Activated CD4-positive, alpha-beta T cell treated with anti-CD3 and anti-CD28 coated beads, Interleukin-2, amount 50 U/mL, for 48 hours (primary cell): ENCODE results near the gene CPED1.

Source experiments
- DNase-seq, 2 experiments: peaks; one replicate each; pipeline ENCODE4 v3.0.0-alpha.2; 2020

Gene CPED1

DNA sequence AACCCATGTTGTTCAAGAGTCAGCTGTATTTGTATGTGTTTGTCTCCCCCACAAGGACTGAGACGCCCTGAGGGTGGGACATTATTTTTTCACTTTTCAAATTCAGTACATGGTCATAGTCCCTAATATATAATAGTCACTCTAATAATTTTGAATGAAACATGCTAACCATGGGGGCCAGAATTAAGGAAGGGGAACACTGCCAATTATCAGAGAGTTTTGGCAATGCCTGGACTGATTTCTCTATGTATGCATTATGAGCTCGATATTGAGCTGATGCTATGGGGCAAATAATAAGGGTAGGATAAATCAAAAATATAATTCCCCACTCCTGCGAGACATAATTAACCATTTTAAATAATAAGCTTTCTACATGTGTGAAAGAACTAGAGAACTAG lies 87.4 kb downstream of the CPED1 start:
- DNase-seq = no peak

DNA sequence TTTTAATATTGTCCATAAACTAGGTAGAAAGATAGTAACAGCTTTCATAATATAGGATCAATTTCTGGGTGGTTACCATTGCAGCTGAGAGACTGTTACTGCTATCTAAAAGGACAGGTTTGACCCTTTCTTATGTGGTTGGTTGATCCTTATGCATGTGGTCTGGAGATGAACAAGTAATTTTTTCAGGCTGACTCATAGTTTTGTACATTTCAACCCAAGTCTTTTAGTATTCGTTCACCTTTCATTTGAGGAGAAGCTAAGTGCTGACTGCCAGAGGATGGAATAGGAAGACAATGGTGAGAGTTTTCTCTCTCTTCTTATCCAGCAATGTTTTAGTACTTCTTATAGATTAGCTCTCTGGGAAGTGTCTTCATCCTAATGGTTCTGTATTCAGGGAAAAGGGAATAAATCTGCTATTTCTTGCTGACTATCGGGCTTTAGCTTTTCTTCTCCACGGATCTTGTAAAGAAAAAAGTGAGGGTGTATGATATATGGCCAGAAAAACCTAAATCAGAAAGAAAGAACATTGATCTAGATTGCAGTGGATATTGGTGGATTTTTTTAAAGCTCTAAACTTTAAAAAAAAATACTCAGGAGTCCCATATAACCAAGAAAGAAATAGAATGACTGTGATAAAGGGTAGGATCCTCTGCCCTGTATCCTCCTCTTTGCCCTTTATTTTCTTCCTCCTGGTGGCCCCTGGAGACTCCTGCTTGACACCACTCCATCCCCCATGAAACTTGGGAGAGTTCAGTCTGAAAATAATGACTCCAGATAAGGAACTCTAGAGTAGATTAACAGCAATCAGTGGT lies 88.0 kb downstream of the CPED1 start:
- no peak for DNase-seq

DNA sequence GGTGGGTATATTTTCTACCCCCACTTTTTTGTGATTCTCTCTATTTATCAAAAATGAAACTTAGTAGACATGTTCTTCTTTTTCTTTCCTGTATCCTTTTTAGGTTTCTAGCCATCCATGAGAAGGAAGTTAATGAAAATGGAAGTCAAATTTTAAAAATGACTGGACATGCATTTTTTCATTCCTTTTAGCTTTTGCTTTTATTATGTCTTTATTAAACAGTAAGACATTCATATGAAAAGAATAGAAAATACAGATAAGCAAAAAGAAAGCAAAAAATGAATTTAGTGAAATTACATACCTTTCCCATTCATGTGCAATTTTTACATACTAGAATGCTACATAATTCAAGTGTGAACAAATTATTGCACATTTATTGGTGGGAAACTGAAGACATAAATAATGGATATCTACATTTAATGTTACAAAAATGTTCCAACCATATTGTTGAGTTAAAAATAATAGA lies 88.7 kb downstream of the CPED1 start:
- no peak for DNase-seq

DNA sequence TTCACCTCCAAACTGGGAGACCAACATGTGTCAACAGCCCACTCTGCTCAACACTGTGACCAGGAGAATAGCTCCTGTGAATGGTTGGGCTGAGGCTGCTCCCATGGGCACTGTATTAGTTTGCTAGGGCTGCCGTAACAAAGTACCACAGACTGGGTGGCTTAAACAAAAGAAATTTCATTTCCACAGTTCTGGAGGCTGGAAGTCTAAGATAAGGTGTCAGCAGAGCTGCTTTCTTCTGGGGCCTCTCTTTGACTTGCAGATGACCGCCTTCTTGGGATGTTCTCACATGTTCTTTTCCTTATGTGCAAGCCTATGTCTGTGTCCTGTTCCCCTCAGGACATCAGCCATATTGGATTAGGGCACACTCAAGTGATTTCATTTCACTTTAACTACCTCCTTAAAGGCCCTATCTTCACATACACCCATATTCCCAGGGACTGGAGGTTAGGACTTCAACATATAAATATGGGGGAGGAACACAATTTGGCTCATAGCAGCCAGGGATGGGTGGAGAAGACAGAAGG lies 90.3 kb downstream of the CPED1 start:
- DNase-seq = no peak

DNA sequence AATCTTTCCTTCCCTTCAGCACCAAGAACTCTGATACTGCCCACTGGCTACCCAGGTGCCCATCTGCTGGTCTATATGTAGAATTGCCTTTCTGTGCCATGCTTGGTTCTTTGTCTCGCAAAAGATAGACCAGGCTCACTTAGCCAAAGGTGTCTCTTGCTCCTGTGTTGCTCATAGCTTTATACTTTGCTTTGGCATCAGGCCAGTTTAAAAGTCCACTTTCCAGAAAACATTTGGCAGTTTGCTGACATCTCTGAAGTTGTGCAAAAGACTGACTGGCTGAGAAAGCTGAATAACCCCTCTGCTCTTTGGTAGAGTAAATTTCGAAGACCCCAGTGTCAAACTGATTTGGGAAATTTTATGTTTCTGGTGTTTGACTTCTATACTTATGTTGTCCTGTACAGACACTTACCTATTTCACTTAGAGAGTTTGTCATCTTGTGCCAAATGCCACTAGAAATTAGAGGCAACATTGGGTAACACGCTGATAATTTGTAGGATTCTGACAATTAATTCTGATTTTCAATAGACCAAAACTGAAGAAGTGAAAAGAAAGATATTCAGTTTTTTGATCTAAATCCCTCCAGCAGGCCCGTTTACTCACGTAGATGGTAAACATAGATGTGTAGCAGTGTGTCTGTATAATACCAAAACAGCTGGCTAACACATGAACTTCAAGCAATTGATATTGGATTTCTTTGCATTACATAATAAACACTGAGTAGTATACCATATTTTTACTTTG lies 91.1 kb downstream of the CPED1 start:
- no peak for DNase-seq

DNA sequence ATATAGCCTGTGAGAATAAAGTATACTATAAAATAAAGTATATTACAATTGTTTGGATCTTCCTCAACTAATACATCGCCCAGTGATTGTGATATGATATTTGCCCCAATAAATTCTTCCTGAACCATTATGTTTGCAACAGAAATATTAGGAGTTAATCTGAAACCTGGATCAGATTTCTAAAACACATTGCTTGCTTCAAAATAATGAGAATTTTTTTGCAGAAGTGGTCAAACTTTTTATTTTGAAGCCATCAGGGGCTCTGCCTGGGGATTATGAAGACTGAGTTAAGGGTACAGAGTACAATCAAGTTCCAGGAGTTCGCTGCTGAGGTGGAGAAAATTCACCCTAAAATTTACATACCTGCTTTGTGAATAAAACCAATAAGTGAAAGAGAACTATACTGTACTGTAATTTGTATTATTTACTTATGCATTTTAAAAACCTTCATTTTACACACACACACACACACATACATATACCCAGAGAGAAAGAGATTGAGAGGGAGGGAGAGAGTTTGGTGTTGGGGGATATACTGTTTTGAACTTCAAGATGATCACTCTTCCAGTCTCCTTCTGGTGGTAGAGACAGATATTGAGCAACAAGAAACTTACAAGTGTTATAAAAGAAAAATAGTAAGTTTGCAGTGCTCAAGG lies 91.9 kb downstream of the CPED1 start:
- DNase-seq = no peak

DNA sequence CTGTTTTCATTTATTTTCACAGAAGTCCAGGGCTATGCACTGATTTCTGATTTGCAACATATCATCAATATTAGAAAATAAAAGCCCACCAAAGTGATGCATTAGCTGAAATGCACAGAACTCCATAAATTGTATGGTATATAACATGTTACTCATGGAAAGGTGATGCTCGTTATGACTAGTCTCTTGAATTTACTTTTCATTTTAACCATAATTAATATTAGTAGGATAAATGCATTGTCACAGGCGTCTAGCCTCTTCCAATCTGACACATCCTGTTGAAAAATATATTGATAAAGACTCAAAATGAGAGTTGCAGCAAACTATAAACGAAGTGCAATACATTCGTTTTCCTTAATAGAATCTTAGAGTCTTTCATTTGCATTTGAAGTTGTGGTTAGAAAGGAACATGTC lies 92.4 kb downstream of the CPED1 start:
- DNase-seq = no peak

DNA sequence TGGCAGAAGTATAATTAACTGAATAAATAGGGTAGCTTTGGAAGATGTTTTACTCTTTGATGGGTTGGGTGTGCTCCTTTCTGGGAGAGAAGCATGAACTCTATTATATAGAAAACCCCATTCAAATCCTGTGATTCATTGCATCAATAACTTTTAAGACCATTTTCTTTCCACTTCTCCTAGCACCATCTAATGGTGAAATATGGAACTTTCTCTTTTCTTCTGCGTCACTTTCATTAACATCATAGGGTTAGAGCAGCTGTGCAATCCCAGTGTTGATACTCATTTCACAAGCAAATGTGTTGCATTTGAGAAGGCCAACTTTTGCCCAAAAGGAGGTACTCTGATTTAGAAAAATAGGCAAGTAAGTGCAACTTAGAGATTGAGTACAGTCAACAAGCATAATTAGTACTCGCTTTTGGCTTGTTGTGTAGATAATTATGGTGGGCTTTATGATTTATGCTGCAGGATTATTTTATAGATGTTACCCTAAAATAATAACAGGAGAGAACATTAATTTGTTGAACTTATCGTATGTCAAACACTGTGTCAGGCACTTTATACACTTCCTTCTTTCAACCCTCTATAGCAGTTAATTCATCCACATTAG lies 92.9 kb downstream of the CPED1 start:
- DNase-seq = no peak

DNA sequence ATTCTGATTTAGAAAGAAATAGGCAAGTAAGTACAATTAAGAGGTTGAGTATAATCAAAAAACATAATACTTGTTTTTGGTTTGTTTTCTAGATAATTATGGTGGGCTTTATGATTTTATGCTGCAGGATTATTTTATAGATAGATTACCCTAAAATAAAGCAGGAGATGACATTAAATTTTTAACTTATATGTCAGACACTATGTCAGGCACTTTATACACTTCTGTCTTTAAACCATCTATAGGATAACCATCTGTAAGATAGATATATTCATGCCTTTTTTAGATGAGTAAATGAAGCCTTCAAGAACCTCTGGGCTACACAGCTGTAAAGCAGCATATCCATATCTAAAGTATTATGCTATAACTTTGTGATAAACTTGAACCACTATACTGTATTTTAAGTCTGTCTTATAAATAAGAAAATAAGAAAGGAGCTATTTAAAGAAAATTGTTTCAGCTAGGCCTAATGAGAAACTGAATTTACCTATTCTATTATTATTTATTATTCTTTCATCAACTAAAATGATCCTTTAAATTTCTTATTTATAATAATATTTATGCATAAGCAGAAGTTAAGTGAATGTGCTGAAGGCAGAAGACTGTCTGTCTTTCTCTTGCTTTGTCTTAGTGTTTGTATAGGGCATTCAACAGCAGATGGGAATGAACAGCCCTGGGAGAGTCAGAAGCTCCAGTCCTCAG lies 94.0 kb downstream of the CPED1 start:
- DNase-seq = no peak

DNA sequence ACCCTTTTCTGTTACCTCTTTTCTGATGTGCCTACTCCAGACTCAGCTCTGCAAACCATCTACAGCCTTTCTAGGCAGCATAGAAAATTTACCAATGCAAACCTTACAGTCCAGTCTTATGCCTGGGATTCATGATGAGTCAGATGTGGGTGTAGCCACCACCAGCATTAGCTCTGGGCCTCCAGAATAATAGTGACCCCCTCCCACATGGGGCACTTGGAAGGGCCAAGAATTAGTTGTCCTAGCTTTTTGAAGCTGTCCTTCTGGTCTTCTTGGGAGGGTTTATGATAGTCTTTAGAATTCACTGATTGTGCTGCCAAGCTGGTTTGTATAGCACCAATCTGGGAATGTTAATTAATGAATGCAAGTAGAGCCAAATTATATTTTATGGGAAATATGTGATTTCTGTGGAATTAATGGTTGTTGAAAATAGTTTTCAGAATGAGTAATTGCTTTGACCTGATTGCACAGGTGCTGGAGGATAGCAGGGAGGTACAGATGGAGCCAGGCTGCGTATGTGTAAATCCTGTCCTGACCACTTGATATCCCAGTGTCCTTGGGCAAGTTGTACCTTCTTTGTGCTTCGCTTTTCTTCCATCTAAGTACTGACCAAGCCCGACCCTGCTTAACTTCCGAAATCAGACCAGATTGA lies 94.8 kb downstream of the CPED1 start:
- no peak for DNase-seq

DNA sequence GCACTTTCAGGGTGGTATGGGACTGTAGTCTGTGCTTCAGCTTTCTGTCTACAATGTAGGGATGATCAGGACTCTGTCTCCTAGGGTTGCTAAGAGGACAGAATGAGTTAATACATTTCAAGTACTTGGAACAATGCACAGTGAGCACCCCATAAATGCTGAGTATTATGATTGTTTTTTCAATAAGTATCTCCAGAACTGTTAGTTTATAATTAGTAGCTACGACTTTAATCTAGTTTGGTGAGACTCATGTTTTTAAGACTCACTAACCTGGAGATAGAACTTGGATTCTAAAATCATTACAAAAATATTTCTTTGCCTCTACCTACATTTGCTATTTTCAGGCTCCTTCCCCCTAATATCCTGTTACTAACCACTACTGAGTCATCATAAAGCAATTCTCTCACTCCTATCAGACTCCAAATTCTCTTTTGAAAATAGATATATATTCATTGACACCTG lies 95.3 kb downstream of the CPED1 start:
- DNase-seq = no peak

DNA sequence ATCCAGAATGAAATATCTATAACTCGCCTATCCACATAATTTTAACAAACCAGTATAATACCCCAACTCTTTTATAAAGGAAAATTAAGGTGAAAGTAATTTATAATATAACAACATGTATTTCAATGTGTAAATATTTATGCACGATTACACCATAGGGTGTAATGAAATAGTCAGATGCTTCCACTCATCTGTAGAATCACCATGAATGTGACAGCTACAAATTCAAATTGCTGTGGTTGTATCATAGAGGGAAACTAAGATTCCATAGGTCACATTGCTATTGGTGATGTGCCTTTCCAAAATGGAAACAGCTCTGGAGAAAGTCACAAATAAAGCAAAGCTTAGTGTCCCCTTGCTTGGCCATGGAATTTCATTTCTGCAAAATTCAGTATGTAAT lies 95.7 kb downstream of the CPED1 start:
- DNase-seq = no peak

DNA sequence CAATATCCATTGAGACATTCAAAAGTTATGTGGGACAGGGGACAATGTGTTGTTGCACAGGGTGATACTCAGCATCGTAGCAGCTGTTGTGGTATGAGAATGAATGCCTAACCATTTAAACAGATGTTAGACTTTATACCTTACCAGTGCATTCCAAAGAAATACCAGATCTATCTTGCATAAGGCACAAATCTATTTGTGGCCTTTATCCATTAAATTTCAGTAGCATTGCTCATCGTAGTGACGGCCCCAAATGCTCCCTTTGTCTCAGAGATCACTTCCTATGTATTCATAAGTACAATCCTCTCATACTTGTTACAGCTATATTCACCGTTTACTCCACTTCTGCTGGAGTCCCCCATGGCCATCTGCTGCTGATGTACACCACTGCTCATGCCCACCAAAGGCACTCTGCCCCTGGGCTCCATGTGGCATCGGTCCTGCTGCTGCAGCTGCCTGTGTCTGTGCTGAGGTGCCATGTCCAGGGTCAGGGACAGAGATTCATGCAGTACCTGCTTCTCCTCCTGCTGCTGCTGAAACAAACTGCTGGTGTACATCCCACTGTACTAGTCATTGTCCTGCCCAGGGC lies 96.3 kb downstream of the CPED1 start:
- no peak for DNase-seq

DNA sequence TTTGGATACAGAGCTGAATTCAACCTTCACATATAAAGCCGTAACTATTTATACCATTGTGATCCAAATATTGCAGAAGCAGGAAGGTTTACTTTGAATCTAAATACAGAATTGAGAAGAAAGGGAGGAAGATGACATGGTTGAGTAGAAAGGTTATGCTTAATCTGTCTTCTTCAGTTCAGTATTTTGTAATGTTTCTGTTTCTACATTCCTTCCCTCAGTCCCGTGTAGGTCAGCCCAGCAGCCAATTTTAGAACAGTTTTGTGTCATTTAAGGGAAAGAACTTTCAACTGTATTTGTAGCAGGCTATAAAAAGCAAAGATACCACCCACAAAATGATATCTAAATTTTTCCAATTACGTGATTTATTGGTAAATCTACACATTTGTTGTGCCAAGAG lies 97.4 kb downstream of the CPED1 start:
- no peak for DNase-seq

DNA sequence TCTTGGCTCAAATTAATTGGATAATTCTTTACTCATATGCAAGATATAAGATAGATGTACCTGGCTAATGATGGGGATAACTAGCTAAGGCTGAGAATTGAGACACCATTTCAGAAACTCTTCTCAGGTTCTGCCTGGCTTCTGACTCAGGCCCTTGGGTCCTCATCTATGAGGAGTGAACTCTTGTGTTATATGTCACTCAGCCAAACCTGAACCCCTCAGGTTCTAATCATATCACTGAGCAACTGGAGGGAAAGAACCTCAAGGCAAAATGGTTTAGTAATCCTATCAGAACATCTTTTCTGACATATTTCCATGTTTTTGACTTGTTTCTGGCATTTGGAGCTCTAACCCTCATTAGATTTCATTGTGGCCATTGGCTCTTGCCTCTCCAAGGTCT lies 100.4 kb downstream of the CPED1 start:
- DNase-seq = no peak

DNA sequence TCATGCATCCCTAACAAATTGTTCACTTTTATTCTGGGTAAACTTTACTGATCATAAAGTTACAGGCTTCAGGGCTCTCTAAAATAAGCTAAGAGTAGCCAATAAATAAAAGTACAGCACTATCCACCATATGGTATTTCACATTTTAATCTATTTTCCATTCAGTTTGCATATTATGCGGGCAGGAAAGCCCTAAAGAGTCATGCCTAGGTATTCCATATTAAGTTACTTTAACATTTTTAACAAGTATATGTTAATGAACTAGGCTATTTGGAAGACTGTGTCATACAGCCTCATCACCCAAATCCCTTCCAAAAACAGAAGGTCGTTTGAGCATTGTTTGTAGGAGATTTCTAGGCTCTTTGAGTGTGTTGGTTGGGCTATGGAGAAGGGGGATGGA lies 106.3 kb downstream of the CPED1 start:
- no peak for DNase-seq

DNA sequence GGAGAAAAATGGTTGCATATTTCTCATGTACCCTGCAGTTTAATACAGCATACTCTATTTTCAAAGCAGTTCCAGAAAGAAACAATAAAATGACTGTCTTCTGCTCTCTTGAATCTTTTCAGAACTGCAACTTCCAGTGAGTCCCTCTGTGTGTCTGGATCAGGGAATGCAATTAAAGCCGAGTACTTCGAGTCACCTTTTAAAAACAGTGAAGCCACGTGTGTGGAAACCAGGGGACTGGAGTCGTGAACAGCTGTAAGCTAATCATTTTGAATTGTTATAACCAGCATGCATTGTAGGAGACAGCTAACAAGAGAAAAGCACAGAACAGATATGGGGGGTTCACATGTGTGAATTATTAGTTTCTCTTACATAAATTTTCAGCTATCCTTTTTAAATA lies 109.1 kb downstream of the CPED1 start:
- no peak for DNase-seq

DNA sequence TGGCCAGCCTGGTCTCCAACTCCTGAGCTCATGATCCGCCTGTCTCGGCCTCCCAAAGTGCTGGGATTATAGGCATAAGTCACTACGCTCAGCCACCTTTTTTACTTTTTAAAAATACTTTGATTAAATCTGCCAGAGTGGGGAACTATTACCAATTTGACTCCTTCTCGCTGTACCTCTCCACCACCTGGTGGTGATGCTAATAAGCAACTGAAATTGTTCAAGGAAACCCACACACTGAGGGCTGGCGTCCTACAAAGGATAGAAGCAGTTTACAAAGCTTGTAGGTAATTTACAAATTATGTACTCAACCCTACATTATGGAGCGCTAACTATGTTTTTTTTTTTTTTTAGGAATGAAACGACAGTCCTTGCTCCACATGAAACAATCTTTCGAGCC lies 111.1 kb downstream of the CPED1 start:
- DNase-seq = no peak

DNA sequence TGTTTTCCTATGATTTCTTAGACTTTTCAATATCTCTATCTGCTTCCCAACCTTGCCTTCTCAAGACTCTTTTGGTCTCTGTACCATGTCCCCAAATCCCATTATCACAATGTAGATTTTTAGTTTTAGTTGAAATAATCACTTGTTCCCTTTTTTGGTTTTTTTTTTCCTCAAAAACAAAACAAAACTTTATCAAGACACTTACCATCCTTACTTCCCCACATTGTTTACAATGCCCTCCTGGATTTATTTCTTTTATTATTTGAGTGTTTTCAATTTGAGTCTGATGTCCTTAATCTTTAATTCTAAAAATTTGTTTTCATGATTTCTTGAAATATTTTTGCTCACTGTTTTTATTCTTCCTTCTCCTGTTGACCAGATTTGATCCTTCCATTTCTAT lies 112.6 kb downstream of the CPED1 start:
- no peak for DNase-seq

DNA sequence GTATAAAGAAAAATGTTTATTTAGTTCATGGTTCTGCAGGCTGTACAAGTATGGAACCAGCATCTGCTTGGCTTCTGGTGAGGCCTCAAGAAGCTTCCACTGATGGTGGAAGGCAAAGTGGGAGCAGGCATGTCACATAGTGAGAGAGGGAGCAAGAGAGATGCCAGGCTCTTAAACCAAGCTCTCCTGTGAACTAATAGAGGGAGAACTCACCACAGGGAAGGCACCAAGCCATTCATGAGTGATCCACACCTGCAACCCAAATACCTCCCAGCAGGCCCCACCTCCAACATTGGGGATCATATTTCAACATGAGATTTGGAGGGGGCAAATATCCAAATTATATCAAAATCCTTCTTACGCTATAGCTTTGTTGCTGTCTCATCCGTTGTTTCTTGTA lies 113.1 kb downstream of the CPED1 start:
- no peak for DNase-seq

DNA sequence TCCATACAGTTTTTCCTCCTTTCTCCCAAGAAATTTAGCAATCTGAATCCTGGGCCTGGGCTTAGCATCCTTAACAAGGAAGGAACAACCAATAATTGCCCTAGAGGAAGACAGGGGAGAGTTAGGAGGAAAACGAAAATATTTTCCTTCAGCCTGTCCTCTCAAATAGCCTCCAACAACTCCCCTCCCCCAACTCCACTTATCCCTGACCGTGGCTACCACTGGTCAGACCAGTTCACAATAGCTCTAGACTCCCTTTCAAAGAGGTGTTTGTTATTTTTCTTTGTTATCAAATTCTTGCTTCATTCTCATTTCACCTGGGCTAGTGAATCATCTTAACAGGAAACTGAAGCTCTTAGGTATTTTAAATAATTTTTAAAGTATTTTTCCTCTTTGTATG lies 114.1 kb downstream of the CPED1 start:
- no peak for DNase-seq

DNA sequence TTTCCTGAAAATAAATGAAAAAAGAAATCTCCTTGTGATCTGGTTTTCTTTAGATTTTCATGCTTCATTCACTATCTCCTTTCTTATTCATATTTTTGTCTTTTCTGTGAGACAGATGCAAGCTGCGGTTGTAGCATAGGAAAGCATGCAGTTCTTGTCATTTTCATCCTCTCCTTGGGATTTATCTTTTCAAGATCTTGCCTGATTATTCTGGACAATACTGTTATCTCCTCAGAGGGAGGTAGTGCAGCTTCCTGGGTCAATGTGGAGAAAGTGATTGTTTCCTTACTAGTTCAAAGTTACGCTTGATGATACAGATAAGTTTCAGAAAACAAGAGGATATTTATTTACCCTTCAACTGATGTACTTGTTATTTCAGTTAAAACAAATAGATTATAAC lies 114.6 kb downstream of the CPED1 start:
- no peak for DNase-seq
